GM19023 (cell line): ENCODE data around the gene AMOTL1.
"Not testable (repeated sequence)": the region's sequence is repeated elsewhere in the genome, so short reads cannot be mapped to it uniquely, and the experiment has no call there.

ENCODE experiments used
- ATAC-seq: cut with Tn5 transposase; IDR thresholded peaks from one replicate; pipeline ENCODE4 v1.9.1; 2021; ENCODE audit warnings: mild to moderate bottlenecking, moderate library complexity; ENCODE audit not compliant: unreplicated experiment

The AMOTL1 gene

DNA sequence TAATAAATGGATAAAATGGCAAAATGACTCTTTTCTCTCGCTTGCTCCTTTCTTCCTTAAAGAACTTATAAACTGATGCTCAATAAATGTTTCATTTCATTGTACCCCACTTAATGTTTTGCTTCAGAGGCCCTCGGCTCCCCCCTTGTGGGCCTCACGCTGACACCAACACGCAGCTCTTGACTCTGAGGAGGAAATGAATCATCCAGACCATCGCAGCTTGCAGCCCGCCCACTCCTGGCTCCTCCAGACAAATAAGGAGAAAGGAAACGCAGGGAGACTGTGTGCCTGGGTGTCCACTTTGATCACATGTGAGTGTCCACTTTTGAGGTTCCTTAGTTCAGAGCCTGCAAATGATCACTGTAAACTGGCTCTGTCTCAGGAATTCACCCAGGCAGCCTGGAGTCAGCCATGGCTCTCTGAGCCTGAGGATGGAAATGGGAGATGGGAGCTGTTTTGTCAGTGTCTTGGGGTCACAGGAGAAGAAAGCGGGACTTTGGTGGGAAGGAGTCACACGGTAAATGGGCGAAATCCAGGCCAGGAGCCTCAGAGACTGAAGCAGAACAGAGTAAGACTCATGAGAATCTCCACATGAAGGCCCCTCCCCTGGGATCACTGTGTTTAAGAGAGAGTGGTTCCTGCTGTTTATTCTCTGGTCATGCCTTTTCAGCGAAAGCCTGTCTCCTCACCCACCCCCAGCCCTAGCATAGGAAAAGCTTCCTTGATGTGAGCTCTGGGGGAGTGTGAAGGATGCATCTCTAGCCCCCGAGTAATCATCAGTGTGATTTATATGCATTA lies 108.7 kb downstream of the AMOTL1 start:
- peak; percentile 95 for ATAC-seq

DNA sequence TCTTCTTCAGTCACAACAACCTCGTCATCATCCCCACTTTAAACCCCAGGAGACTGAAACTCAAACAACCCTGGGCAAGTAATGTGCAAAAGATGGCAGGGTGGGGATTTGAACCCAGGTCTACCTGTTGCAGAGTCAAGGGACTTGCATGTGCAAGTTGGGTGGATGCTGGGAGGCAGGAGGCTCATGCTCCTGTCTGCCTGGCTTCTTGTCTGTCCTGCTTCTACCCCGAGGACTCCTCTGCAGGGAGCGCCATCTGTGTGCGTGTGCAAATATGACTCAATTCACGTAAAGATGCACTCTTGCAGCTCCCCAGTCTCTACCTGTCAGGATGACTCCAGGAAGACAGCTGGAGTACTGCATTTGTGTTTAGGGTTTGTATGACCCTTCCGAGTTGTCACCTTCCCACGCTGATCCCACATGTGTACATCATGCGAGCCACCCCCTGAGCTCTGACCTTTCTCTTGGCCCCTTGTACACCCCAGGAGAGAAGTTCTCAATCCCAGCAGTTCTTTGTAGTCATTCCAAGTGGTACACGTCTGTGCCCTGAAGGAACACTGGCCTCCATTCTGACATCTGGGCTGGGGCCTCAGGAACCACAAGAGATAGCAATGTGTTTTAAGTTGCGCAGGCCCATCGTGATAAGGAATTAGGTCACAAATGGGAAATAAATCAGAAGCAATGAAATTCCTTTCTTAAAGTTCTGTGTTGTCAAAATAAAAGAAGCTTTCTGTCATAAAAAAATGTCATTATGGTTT lies 109.5 kb downstream of the AMOTL1 start:
- ATAC-seq = no peak

DNA sequence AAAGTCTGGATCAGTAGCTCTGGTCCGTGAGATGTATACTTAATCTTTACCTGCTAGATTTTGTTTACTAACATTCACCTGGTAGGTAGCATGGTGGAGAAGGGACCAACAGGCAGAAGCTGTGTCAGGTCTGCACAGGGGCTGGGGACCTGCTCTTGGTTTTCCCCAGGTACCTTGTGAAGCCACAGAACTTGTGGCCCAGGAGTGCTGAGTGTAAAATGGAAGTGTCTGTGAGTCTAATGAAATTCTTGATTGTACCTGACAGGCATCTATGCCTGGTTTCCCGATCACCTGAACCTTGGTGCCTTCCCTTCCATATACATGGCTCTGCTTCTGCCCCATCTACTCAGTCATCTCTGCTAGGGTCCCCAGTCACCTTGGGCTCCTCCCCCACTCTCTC lies 110.8 kb downstream of the AMOTL1 start:
- no peak for ATAC-seq

GRCh38 chr11:94880216-94880615 lies 112.1 kb downstream of the AMOTL1 start:
- ATAC-seq = no peak

GRCh38 chr11:94882931-94883330 lies 114.8 kb downstream of the AMOTL1 start:
- ATAC-seq = no peak

GRCh38 chr11:94883878-94884277 lies 115.7 kb downstream of the AMOTL1 start:
- ATAC-seq = no peak

GRCh38 chr11:94884376-94884775 lies 116.2 kb downstream of the AMOTL1 start:
- ATAC-seq = no peak

DNA sequence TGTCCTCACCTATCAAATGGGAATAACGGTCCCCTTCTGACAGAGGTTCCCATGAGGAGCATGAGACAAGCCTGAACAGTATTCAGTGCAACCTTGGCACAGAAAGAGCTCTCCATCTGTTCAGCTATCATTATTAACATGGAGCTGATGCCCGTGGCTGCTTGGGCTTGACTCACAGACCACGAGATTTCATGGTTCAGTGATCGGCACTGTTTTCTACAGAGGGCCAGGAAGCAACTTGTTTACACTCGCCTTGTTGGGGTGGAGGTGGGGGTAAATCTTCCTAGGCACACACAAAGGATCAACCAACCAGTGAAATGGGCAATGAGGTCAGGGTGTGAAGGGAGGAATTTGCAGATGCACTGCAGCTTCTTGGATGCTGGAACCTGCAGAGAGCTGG lies 117.0 kb downstream of the AMOTL1 start:
- ATAC-seq = peak; percentile 79

GRCh38 chr11:94885581-94885980 lies 117.4 kb downstream of the AMOTL1 start:
- no peak for ATAC-seq

DNA sequence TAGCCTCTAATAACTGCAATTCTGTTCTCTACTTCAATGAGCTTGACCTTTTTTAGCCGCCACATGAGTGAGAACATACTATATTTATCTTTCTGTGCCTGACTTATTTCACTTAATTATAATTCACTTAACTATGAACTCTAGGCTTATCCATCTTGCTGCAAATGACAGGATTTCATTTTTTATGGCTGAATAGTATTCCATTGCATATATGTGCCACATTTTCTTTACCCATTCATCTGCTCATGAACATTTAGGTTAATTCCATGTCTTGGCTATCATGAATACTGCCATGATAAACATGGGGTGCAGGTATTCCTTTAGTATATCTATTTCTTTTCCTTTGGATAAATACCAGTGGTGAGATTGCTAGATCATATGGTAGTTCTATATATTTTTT lies 120.0 kb downstream of the AMOTL1 start:
- no peak for ATAC-seq

DNA sequence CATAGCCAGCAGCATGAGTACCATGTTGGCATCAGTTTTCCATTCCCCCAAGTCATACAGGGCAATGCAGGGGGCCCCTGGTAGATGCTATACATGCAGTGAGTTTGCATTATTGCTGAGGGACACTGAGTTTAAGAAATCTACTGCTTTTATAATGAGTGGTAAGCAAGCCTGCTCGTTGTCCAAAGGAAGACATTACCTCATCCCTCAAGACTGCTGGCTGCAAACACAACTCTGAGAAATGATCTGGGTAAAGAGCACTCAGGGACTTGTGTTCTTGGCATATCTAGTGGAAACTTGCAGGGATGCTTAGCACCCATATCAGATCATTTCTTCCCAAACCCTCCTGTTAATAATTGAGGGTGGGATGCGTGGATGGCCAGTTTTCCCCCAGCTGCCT lies 127.3 kb downstream of the AMOTL1 start:
- no peak for ATAC-seq

GRCh38 chr11:94895971-94896370 lies 127.8 kb downstream of the AMOTL1 start:
- ATAC-seq = no peak

DNA sequence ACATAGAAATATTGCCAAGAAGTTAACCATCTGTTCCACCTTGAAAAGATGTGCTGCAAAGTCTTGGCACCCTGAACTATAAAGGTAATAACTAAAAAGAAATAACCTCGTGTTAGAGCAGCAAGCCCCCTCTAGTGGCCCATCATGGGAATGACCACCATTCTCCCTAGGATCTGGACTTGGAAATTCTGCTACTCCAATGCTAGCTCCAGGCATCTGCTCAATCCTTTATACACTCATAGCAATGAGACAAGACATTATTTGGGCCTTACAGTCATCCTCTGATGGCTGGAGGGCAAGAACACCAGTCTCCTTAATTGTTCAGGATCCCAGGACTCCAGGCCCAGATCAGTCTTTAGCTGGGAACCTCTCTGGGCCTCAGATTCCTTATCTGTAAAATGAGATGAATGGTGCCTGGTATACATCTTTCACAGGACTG lies 129.2 kb downstream of the AMOTL1 start:
- ATAC-seq = peak; percentile 64

- no peak for ATAC-seq
These were observed 139.1 kb downstream of the AMOTL1 start for GRCh38 chr11:94907226-94907625.

- no peak for ATAC-seq
These were observed 141.2 kb downstream of the AMOTL1 start for GRCh38 chr11:94909371-94909820.

- ATAC-seq = no peak
These were observed 142.1 kb downstream of the AMOTL1 start for GRCh38 chr11:94910270-94910669.

- ATAC-seq = no peak
These were observed 142.6 kb downstream of the AMOTL1 start for GRCh38 chr11:94910779-94911178.

GRCh38 chr11:94912806-94913205 lies 144.7 kb downstream of the AMOTL1 start:
- no peak for ATAC-seq

- ATAC-seq = not testable (repeated sequence)
These were observed 145.7 kb downstream of the AMOTL1 start for GRCh38 chr11:94913718-94914394.

GRCh38 chr11:94920311-94920710 lies 152.2 kb downstream of the AMOTL1 start:
- ATAC-seq = no peak

GRCh38 chr11:94922321-94923003 lies 154.3 kb downstream of the AMOTL1 start:
- ATAC-seq = no peak
